HL-60 (cell line): Measurements from ENCODE around the gene ADIPOR2.

Source experiments
- DNase-seq, 2 experiments: peaks; one replicate each; pipeline ENCODE4 v3.0.0-alpha.2; 2010 to 2020; ENCODE audit warnings: low read depth in 1 of 2, low spot score in 1 of 2
- H3K27ac ChIP-seq: fragments of 250-450 bp; sonication (Bioruptor Pico); replicated peaks from 2 replicates; pipeline ENCODE4 v1.5.1; 2020; ENCODE audit warnings: mild to moderate bottlenecking, moderate library complexity
- H3K27me3 ChIP-seq: fragments of 250-450 bp; sonication (Bioruptor Pico); 2 replicates; pipeline ENCODE4 v1.5.1; 2021; ENCODE audit warnings: mild to moderate bottlenecking, moderate library complexity; ENCODE audit not compliant: insufficient read depth, poor library complexity, severe bottlenecking
- H3K4me3 ChIP-seq: replicated peaks from 2 replicates; pipeline ENCODE4 v1.5.1; 2011; ENCODE audit warnings: mild to moderate bottlenecking, control low read depth, low read length; ENCODE audit not compliant: insufficient read depth
- CTCF ChIP-seq: IDR thresholded peaks from one replicate; pipeline ENCODE4 v1.5.1; 2011; ENCODE audit warnings: low read length, control low read depth, inconsistent platforms; ENCODE audit not compliant: insufficient read depth
- GABPA ChIP-seq: IDR thresholded peaks from 2 replicates; pipeline ENCODE4 v1.6.1; 2012; ENCODE audit warnings: low read depth
- POLR2AphosphoS5 ChIP-seq: IDR thresholded peaks from 2 replicates; pipeline ENCODE4 v1.6.1; 2012; ENCODE audit warnings: low read depth
- REST ChIP-seq: IDR thresholded peaks from 2 replicates; pipeline ENCODE4 v1.6.1; 2012; ENCODE audit warnings: low read depth; ENCODE audit not compliant: insufficient replicate concordance
- SPI1 ChIP-seq: IDR thresholded peaks from 2 replicates; pipeline ENCODE4 v1.6.1; 2012; ENCODE audit warnings: low read depth, mild to moderate bottlenecking, borderline replicate concordance

The ADIPOR2 gene

GRCh38 chr12:1830981-1831963 lies 140.4 kb downstream of the ADIPOR2 start:
- DNase-seq, result peak in 1 of 2 experiments; percentile 61
- TF ChIP-seq GABPA (no peak), REST (peak; percentile 99)
- H3K27ac ChIP-seq, result no peak overlapping the region

GRCh38 chr12:1832801-1833595 lies 142.1 kb downstream of the ADIPOR2 start:
- no peak for DNase-seq
- no peak overlapping the region for H3K27ac ChIP-seq
- no peaks in the 10 kb centered on the region for H3K27me3 ChIP-seq
- TF ChIP-seq GABPA, result no peak
- TF ChIP-seq SPI1, result no peak
- TF ChIP-seq CTCF, result no peak
- no peak for TF ChIP-seq REST
- no peak for TF ChIP-seq POLR2AphosphoS5
- H3K4me3 ChIP-seq, result no peak overlapping the region

More at GRCh38 chr12:1830981-1831963, 140.4 kb downstream of the ADIPOR2 start:
- Histone ChIP-seq H3K4me3 (no peak overlapping the region), H3K27me3 (no peaks in the 10 kb centered on the region)

- Histone ChIP-seq H3K27me3 (no peaks in the 10 kb centered on the region), H3K4me3 (no peak overlapping the region), H3K27ac (no peak overlapping the region)
- DNase-seq, result no peak
- TF ChIP-seq SPI1, result no peak
Measured at GRCh38 chr12:1833596-1834028, 142.7 kb downstream of the ADIPOR2 start.

GRCh38 chr12:1834186-1834925 lies 143.5 kb downstream of the ADIPOR2 start:
- TF ChIP-seq POLR2AphosphoS5 (no peak), REST (no peak), GABPA (no peak)
- no peaks in the 10 kb centered on the region for H3K27me3 ChIP-seq
- no peak overlapping the region for H3K27ac ChIP-seq
- H3K4me3 ChIP-seq, result no peak overlapping the region
- no peak for DNase-seq
